ENCODE data around the gene ARL5C. TPM values are rescaled to one million over a fixed set of nuclear protein-coding genes. Genes with fewer than 3 reads are reported as not detected.

Gene ARL5C
- total RNA-seq, 8 experiments from 2014 or later: 0.07 to 0.66 (median 0.23) TPM; not detected in 2

GRCh38 chr17:39200070-39200879, 34.3 kb upstream of the ARL5C start, which contains the start of gene RPL19:
Gene RPL19 (plus strand): TSS chr17:39200283. CDS start chr17:39200345, 62 bp downstream.
- peak within 1 kb of the TSS; percentile 99 to 100 for H3K27ac ChIP-seq
- peak within 1 kb of the TSS; percentile 69 to 96 (median 86) for H3K4me3 ChIP-seq
- in situ Hi-C loops (cut with MboI; ENCODE audit: low pct_unique_long_range_greater_than_20kb in 2 of 9, low sequenced_read_pairs in 9 of 9, unreplicated experiment in 9 of 9): no loop called here
- ATAC-seq (replicated peaks in 6 of 8): peak; percentile 39 to 66 (median 46)
- WGBS, 10 experiments: 0 to 4% (median 0%) methylated on average over 1 to 20 of the region's 52 CpGs; no CpG with 5 or more reads in 1 of the 10 experiments
- H3K4me1 ChIP-seq (replicated peaks in 1 of 2): peaks cover 30 to 31% of the 10 kb centered on the region in 2 donors

GRCh38 chr17:39199820-39200069, 33.8 kb upstream of the ARL5C start:
- in situ Hi-C loops (cut with MboI; ENCODE audit: low pct_unique_long_range_greater_than_20kb in 2 of 9, low sequenced_read_pairs in 9 of 9, unreplicated experiment in 9 of 9): no loop called here
- WGBS, 10 experiments: 0 to 3% (median 0%) methylated on average over 2 to 10 of the region's 10 CpGs; no CpG with 5 or more reads in 3 of the 10 experiments
- Histone ChIP-seq H3K27ac (peak overlapping the region; percentile 99 to 100), H3K4me3 (peak overlapping the region; percentile 69 to 96 (median 86)), H3K4me1 (replicated peaks in 1 of 2) (peaks cover 36% of the 10 kb centered on the region in 2 donors)
- peak; percentile 22 to 67 (median 38) for ATAC-seq (replicated peaks in 6 of 8)

- Histone ChIP-seq H3K27ac (peak overlapping the region; percentile 91 to 96), H3K4me3 (peak overlapping the region; percentile 76 to 94 (median 88)), H3K4me1 (replicated peaks in 1 of 2) (peaks cover 45 to 46% of the 10 kb centered on the region in 2 donors)
- ATAC-seq (replicated peaks in 6 of 8): no peak
- in situ Hi-C loops (cut with MboI; ENCODE audit: low pct_unique_long_range_greater_than_20kb in 2 of 9, low sequenced_read_pairs in 9 of 9, unreplicated experiment in 9 of 9): no loop called here
- WGBS, 10 experiments: 58 to 100% (median 82%) methylated on average over 1 to 3 of the region's 4 CpGs; no CpG with 5 or more reads in 3 of the 10 experiments
These were observed 32.2 kb upstream of the ARL5C start for GRCh38 chr17:39198186-39198566.

- ATAC-seq (replicated peaks in 6 of 8): peak; percentile 56 to 82 (median 66)
- Histone ChIP-seq H3K27ac (peak within 1 kb of the TSS; percentile 91 to 96), H3K4me1 (replicated peaks in 1 of 2) (peaks cover 45 to 46% of the 10 kb centered on the region in 2 donors), H3K4me3 (peak within 1 kb of the TSS; percentile 76 to 94 (median 88))
- 0 to 33% (median 0%) methylated on average over 1 to 2 of the region's 55 CpGs; no CpG with 5 or more reads in 7 of the 10 experiments for WGBS, 10 experiments
- in situ Hi-C loops (cut with MboI; ENCODE audit: low pct_unique_long_range_greater_than_20kb in 2 of 9, low sequenced_read_pairs in 9 of 9, unreplicated experiment in 9 of 9): no loop called here
These were observed 31.6 kb upstream of the ARL5C start, which contains the start of gene CACNB1 for GRCh38 chr17:39197380-39198185. Gene CACNB1 (minus strand): TSS chr17:39197669. CDS start chr17:39197495, 174 bp downstream.

GRCh38 chr17:39196808-39197291, 30.9 kb upstream of the ARL5C start:
- in situ Hi-C loops (cut with MboI; ENCODE audit: low pct_unique_long_range_greater_than_20kb in 2 of 9, low sequenced_read_pairs in 9 of 9, unreplicated experiment in 9 of 9): no loop called here
- Histone ChIP-seq H3K27ac (peak overlapping the region; percentile 91 to 96), H3K4me3 (peak overlapping the region; percentile 76 to 94 (median 88)), H3K4me1 (replicated peaks in 1 of 2) (peaks cover 45 to 46% of the 10 kb centered on the region in 2 donors)
- peak in 1 of 8 experiments; percentile 0 for ATAC-seq (replicated peaks in 6 of 8)
- no CpG with 5 or more reads among the region's 30 CpGs for WGBS, 10 experiments

GRCh38 chr17:39196241-39196807, 30.4 kb upstream of the ARL5C start:
- in situ Hi-C loops (cut with MboI; ENCODE audit: low pct_unique_long_range_greater_than_20kb in 2 of 9, low sequenced_read_pairs in 9 of 9, unreplicated experiment in 9 of 9): no loop called here
- no peak for ATAC-seq (replicated peaks in 6 of 8)
- Histone ChIP-seq H3K4me3 (peak overlapping the region; percentile 76 to 94 (median 88)), H3K4me1 (replicated peaks in 1 of 2) (peaks cover 42 to 43% of the 10 kb centered on the region in 2 donors), H3K27ac (peak overlapping the region in 1 of 2 donors; percentile 96)
- WGBS, 10 experiments: 48% methylated on average over 5 of the region's 8 CpGs; no CpG with 5 or more reads in 9 of the 10 experiments

- WGBS, 10 experiments: 94 to 100% methylated on average over 1 to 7 of the region's 8 CpGs; no CpG with 5 or more reads in 8 of the 10 experiments
These were observed 29.7 kb upstream of the ARL5C start for GRCh38 chr17:39195568-39196160.

GRCh38 chr17:39194985-39195524, 29.1 kb upstream of the ARL5C start:
- peaks cover 36 to 37% of the 10 kb centered on the region in 2 donors for H3K4me1 ChIP-seq (replicated peaks in 1 of 2)
- WGBS, 10 experiments: 27 to 55% methylated on average over 3 to 4 of the region's 10 CpGs; no CpG with 5 or more reads in 8 of the 10 experiments
- in situ Hi-C loops (cut with MboI; ENCODE audit: low pct_unique_long_range_greater_than_20kb in 2 of 9, low sequenced_read_pairs in 9 of 9, unreplicated experiment in 9 of 9): no loop called here
- H3K4me3 ChIP-seq: peak overlapping the region; percentile 14 to 91 (median 76)
- ATAC-seq (replicated peaks in 6 of 8): peak in 5 of 8 experiments; percentile 44 to 65 (median 55)
- H3K27ac ChIP-seq: peak overlapping the region; percentile 70

More at GRCh38 chr17:39195568-39196160, 29.7 kb upstream of the ARL5C start:
- no peak for ATAC-seq (replicated peaks in 6 of 8)
- in situ Hi-C loops (cut with MboI; ENCODE audit: low pct_unique_long_range_greater_than_20kb in 2 of 9, low sequenced_read_pairs in 9 of 9, unreplicated experiment in 9 of 9): no loop called here
- peak overlapping the region in 1 of 2 donors; percentile 70 for H3K27ac ChIP-seq
- peaks cover 36 to 37% of the 10 kb centered on the region in 2 donors for H3K4me1 ChIP-seq (replicated peaks in 1 of 2)
- H3K4me3 ChIP-seq: peak overlapping the region; percentile 17 to 91 (median 84)

- peaks cover 35 to 36% of the 10 kb centered on the region in 2 donors for H3K4me1 ChIP-seq (replicated peaks in 1 of 2)
- peak overlapping the region; percentile 70 for H3K27ac ChIP-seq
- ATAC-seq (replicated peaks in 6 of 8): peak; percentile 33 to 71 (median 68)
- WGBS, 10 experiments: 33 to 77% (median 63%) methylated on average over 1 to 6 of the region's 20 CpGs; no CpG with 5 or more reads in 4 of the 10 experiments
- in situ Hi-C loops (cut with MboI; ENCODE audit: low pct_unique_long_range_greater_than_20kb in 2 of 9, low sequenced_read_pairs in 9 of 9, unreplicated experiment in 9 of 9): no loop called here
- peak overlapping the region; percentile 14 to 91 (median 76) for H3K4me3 ChIP-seq
These were observed 28.4 kb upstream of the ARL5C start for GRCh38 chr17:39194089-39194984.

GRCh38 chr17:39193346-39193745, 27.4 kb upstream of the ARL5C start:
- WGBS, 10 experiments: 90 to 96% methylated on average over 2 to 5 of the region's 10 CpGs; no CpG with 5 or more reads in 8 of the 10 experiments
- no peak for ATAC-seq (replicated peaks in 6 of 8)
- in situ Hi-C loops (cut with MboI; ENCODE audit: low pct_unique_long_range_greater_than_20kb in 2 of 9, low sequenced_read_pairs in 9 of 9, unreplicated experiment in 9 of 9): no loop called here
- Histone ChIP-seq H3K4me1 (replicated peaks in 1 of 2) (peaks cover 31 to 32% of the 10 kb centered on the region in 2 donors), H3K27ac (no peak overlapping the region), H3K4me3 (no peak overlapping the region)

GRCh38 chr17:39192901-39193300, 26.9 kb upstream of the ARL5C start:
- ATAC-seq (replicated peaks in 6 of 8): no peak
- 90 to 100% (median 94%) methylated on average over 1 to 12 of the region's 16 CpGs; no CpG with 5 or more reads in 6 of the 10 experiments for WGBS, 10 experiments
- Histone ChIP-seq H3K27ac (no peak overlapping the region), H3K4me3 (no peak overlapping the region), H3K4me1 (replicated peaks in 1 of 2) (peaks cover 28% of the 10 kb centered on the region in 2 donors)
- in situ Hi-C loops (cut with MboI; ENCODE audit: low pct_unique_long_range_greater_than_20kb in 2 of 9, low sequenced_read_pairs in 9 of 9, unreplicated experiment in 9 of 9): no loop called here

Measured in motor neuron (in vitro differentiated cells).